ENCODE measurements around the gene ITPKC.

- no peak for TF ChIP-seq CTCF (IDR thresholded peaks at IDR 0.05)
- TF ChIP-seq POLR2AphosphoS5 (IDR thresholded peaks at IDR 0.05; ENCODE audit: insufficient read depth in 1 of 2, low read depth in 1 of 2), result peak in 1 of 2 donors; percentile 6
Observed at GRCh38 chr19:40741527-40742390, 24.8 kb downstream of the ITPKC start.

All from vagina (tissue), 2 donors.